Endothelial cell of umbilical vein (primary cell): ENCODE measurements around the gene KCNG2. TPM values are rescaled to one million over a fixed set of nuclear protein-coding genes. Genes with fewer than 3 reads are reported as not detected.

Experiments
- BruUV-seq: library from RNA; stranded (reverse); fragments of 400-500 nt; replicated peaks from 2 replicates; lab custom pipeline; 2021; lab: Mats Ljungman, UMichigan
- CTCF ChIA-PET: fragments of 300-600, 350-600 bp; sonication (Branson Sonifier 250); formaldehyde crosslinking; loops from one replicate; lab custom pipeline; 2021; ENCODE audit warnings: antibody characterized with exemption, inconsistent platforms; lab: Charles Lee
- POLR2A ChIA-PET: fragments of 300-600, 350-600 bp; sonication (Branson Sonifier 250); formaldehyde crosslinking; loops from one replicate; lab custom pipeline; 2021; ENCODE audit warnings: antibody characterized with exemption, inconsistent platforms; lab: Charles Lee
- DNase-seq: peaks from one replicate; pipeline ENCODE4 v3.0.0-alpha.2; 2011; ENCODE audit warnings: low read depth, low spot score
- FAIRE-seq: peaks from 2 replicates; lab custom pipeline; 2011; peaks lifted over from hg19 to GRCh38; lab: Jason Lieb, UNC
- H2AFZ ChIP-seq: 2 replicates; pipeline ENCODE4 v1.6.0; 2012; ENCODE audit warnings: low read depth, low read length, control low read depth, inconsistent platforms
- H3K27ac ChIP-seq: 2 replicates; pipeline ENCODE4 v1.5.1; 2011; ENCODE audit warnings: low read depth, mild to moderate bottlenecking, control low read depth, low read length, moderate library complexity; ENCODE audit not compliant: insufficient read depth
- H3K27me3 ChIP-seq, 2 experiments: 2 replicates each; pipeline versions ENCODE4 v1.6.0 to v1.6.1; 2011; ENCODE audit warnings: low read length in 2 of 2, mixed read lengths in 1 of 2; ENCODE audit not compliant: control insufficient read depth in 2 of 2, insufficient read depth in 2 of 2
- H3K36me3 ChIP-seq, 2 experiments: 2 replicates in 1 of 2; 3 replicates in 1 of 2; pipeline ENCODE4 v1.5.1; 2011; ENCODE audit warnings: low read length in 2 of 2, mild to moderate bottlenecking in 1 of 2, moderate library complexity in 1 of 2; ENCODE audit not compliant: control insufficient read depth in 2 of 2, insufficient read depth in 2 of 2; ENCODE audit errors: extremely low read depth in 1 of 2
- H3K4me1 ChIP-seq: 3 replicates; pipeline ENCODE4 v1.5.1; 2011; ENCODE audit warnings: mild to moderate bottlenecking, low read length; ENCODE audit not compliant: control insufficient read depth, insufficient read depth; ENCODE audit errors: extremely low read depth
- H3K4me2 ChIP-seq: 2 replicates; pipeline ENCODE4 v1.6.1; 2011; ENCODE audit warnings: low read length, control low read depth, mixed read lengths; ENCODE audit not compliant: insufficient read depth
- H3K4me3 ChIP-seq, 3 experiments: fragments of 200-600 bp in 1 of 3; sonication (generic), shearing (Covaris generic) in 1 of 3; replicated peaks in 1 of 3; 2 replicates each; pipeline ENCODE4 v1.5.1; 2011 to 2016; ENCODE audit warnings: control low read depth in 3 of 3, low read length in 3 of 3, mild to moderate bottlenecking in 2 of 3, inconsistent platforms in 1 of 3, low read depth in 1 of 3, moderate library complexity in 1 of 3; ENCODE audit not compliant: insufficient read depth in 1 of 3
- H3K79me2 ChIP-seq: 2 replicates; pipeline ENCODE4 v1.6.0; 2012; ENCODE audit warnings: low read length, inconsistent platforms; ENCODE audit not compliant: control insufficient read depth, insufficient read depth
- H3K9ac ChIP-seq: replicated peaks from 2 replicates; pipeline ENCODE3; 2011; ENCODE audit warnings: low read length, control low read depth; ENCODE audit not compliant: insufficient read depth; ENCODE audit errors: extremely low read depth
- H3K9me1 ChIP-seq: replicated peaks from 3 replicates; pipeline ENCODE4 v1.6.0; 2011; ENCODE audit warnings: mild to moderate bottlenecking, low read length; ENCODE audit not compliant: control insufficient read depth, insufficient read depth; ENCODE audit errors: extremely low read depth
- H3K9me3 ChIP-seq: replicated peaks from 2 replicates; pipeline ENCODE4 v1.5.1; 2012; ENCODE audit warnings: low read length, inconsistent platforms; ENCODE audit not compliant: control insufficient read depth, insufficient read depth
- H4K20me1 ChIP-seq: replicated peaks from 2 replicates; pipeline ENCODE3; 2011; ENCODE audit warnings: mild to moderate bottlenecking, low read length; ENCODE audit not compliant: control insufficient read depth, insufficient read depth; ENCODE audit errors: extremely low read depth
- CTCF ChIP-seq, 2 donors: IDR thresholded peaks; 1 replicate in 1 of 2; 2 replicates in 1 of 2; pipeline ENCODE4 v1.5.1; 2011; ENCODE audit warnings: low read length in 2 of 2, mild to moderate bottlenecking in 2 of 2, moderate library complexity in 2 of 2, control low read depth in 1 of 2, inconsistent platforms in 1 of 2, low read depth in 1 of 2; ENCODE audit not compliant: insufficient read depth in 1 of 2; ENCODE audit errors: extremely low read depth in 1 of 2
- EZH2 ChIP-seq: IDR thresholded peaks from 2 replicates; pipeline ENCODE4 v1.6.1; 2012; ENCODE audit warnings: borderline replicate concordance, low read depth, mild to moderate bottlenecking, moderate library complexity, low read length, inconsistent platforms; ENCODE audit not compliant: severe bottlenecking
- FOS ChIP-seq: IDR thresholded peaks from 2 replicates; pipeline ENCODE4 v1.6.1; 2011; ENCODE audit warnings: mild to moderate bottlenecking, low read length, moderate library complexity, borderline replicate concordance; ENCODE audit not compliant: insufficient read depth
- GATA2 ChIP-seq: IDR thresholded peaks from 2 replicates; pipeline ENCODE4 v1.7.0; 2011; ENCODE audit warnings: low read depth, mild to moderate bottlenecking, moderate library complexity, mixed read lengths, low read length; ENCODE audit not compliant: insufficient read length, insufficient read depth
- MAX ChIP-seq: IDR thresholded peaks from 2 replicates; pipeline ENCODE4 v1.6.1; 2011; ENCODE audit not compliant: insufficient read depth, insufficient read length
- MYC ChIP-seq: IDR thresholded peaks from one replicate; pipeline ENCODE4 v1.6.1; 2011; ENCODE audit warnings: mild to moderate bottlenecking, low read depth, low read length
- POLR2A ChIP-seq: IDR thresholded peaks from 2 replicates; pipeline ENCODE4 v1.6.1; 2012; ENCODE audit warnings: low read depth, mild to moderate bottlenecking, control low read depth, low read length
- POLR2AphosphoS5 ChIP-seq: IDR thresholded peaks from 2 replicates; pipeline ENCODE4 v1.6.1; 2012; ENCODE audit warnings: low read depth, mild to moderate bottlenecking, control low read depth, low read length, moderate library complexity; ENCODE audit not compliant: insufficient read depth
- dilution Hi-C: fragments of 300-500 bp; cut with MboI; formaldehyde crosslinking; loops from one replicate; pipeline ENCODE4 v1.15.0; 2019; ENCODE audit warnings: low sequenced_read_pairs; ENCODE audit not compliant: extremely low pct_ligation_motif_present
- intact Hi-C: fragments of 100-400 bp; cut with micrococcal nuclease; formaldehyde crosslinking; loops from one replicate; pipeline ENCODE4 v1.10.0; 2022
- polyA plus RNA-seq, 4 experiments: library from polyadenylated mRNA; depleted of rRNA in 3 of 4; stranded (reverse) in 3 of 4; unstranded in 1 of 4; fragments of >200 nt; gene quantifications; 2 replicates each; pipeline versions ENCODE4 v1.2.1 to v1.2.3, GENCODE V29; 2011 to 2012; ENCODE audit warnings: missing spikeins in 1 of 4
- total RNA-seq: library from RNA; stranded (reverse); gene quantifications from 2 replicates; pipeline ENCODE4 v1.2.3, GENCODE V29; 2021

KCNG2 gene
- total and polyA plus RNA-seq, 2 donors (not counting 3 experiments of a cell fraction or from before 2014, with no cell fraction given), result not detected

GRCh38 chr18:79863161-79864005, 65.6 kb downstream of the KCNG2 start:
- H3K27ac ChIP-seq, result no peak overlapping the region
- H3K79me2 ChIP-seq, result no peaks in the 10 kb centered on the region
- intact Hi-C loops, result no loop called here
- H3K4me2 ChIP-seq, result no peak overlapping the region
- DNase-seq (no peak), FAIRE-seq (no peak)
- no peaks in the 10 kb centered on the region for H4K20me1 ChIP-seq
- H3K9ac ChIP-seq, result no peak overlapping the region
- no peak overlapping the region for H3K4me3 ChIP-seq
- H3K9me1 ChIP-seq, result no peaks in the 10 kb centered on the region
- TF ChIP-seq CTCF (IDR thresholded peaks at IDR 0.05; ENCODE audit: extremely low read depth in 1 of 2, insufficient read depth in 1 of 2, low read depth in 1 of 2, low read length in 2 of 2), result no peak
- TF ChIP-seq GATA2, result no peak
- TF ChIP-seq MYC, result no peak
- TF ChIP-seq MAX, result no peak
- no peak for TF ChIP-seq EZH2
- no peak for TF ChIP-seq POLR2A
- TF ChIP-seq POLR2AphosphoS5, result no peak
- TF ChIP-seq FOS, result no peak
- H3K4me1 ChIP-seq, result no peaks in the 10 kb centered on the region
- H3K27me3 ChIP-seq, result no peaks in the 10 kb centered on the region
- no peaks in the 10 kb centered on the region for H3K9me3 ChIP-seq
- dilution Hi-C loops, result no loop called here
- no peaks in the 10 kb centered on the region for H3K36me3 ChIP-seq
- no peak overlapping the region for H2AFZ ChIP-seq
- ChIA-PET CTCF (no interaction called here), POLR2A (no interaction called here)
- BruUV-seq, result no TSS peak
